ENCODE results near the gene PAXX.

Gene PAXX

GRCh38 chr9:137006116-137007003 lies 14.1 kb downstream of the PAXX start:
- no peak for DNase-seq

GRCh38 chr9:137007108-137007815 lies 15.0 kb downstream of the PAXX start:
- no peak for DNase-seq

- DNase-seq = no peak
Measured at GRCh38 chr9:137007816-137008270, 15.6 kb downstream of the PAXX start.

- no peak for DNase-seq
Measured at GRCh38 chr9:137008312-137008711, 16.1 kb downstream of the PAXX start.

DNA sequence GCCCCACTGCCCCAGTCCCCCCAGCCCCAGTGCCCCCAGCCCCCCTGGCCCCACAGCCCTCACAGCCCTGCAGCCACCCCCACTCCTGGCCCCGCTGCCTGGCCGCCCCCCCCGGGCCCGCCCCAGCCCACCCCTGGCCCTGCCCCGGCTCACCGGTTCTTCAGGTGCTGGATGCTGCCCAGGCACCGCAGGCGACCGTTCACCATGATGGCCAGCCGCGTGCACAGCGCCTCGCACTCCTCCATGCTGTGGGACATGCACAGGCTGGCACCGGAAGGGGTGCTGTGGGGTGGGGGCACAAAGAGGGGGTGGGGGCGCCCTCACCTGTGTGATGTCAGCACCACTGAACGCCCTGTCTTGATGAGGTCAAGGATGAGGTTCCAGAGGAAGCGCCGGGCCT lies 17.0 kb downstream of the PAXX start:
- DNase-seq = no peak

GRCh38 chr9:137009938-137010732 lies 17.9 kb downstream of the PAXX start:
- DNase-seq = no peak

- no peak for DNase-seq
Measured at GRCh38 chr9:137011156-137011555, 18.9 kb downstream of the PAXX start.

DNA sequence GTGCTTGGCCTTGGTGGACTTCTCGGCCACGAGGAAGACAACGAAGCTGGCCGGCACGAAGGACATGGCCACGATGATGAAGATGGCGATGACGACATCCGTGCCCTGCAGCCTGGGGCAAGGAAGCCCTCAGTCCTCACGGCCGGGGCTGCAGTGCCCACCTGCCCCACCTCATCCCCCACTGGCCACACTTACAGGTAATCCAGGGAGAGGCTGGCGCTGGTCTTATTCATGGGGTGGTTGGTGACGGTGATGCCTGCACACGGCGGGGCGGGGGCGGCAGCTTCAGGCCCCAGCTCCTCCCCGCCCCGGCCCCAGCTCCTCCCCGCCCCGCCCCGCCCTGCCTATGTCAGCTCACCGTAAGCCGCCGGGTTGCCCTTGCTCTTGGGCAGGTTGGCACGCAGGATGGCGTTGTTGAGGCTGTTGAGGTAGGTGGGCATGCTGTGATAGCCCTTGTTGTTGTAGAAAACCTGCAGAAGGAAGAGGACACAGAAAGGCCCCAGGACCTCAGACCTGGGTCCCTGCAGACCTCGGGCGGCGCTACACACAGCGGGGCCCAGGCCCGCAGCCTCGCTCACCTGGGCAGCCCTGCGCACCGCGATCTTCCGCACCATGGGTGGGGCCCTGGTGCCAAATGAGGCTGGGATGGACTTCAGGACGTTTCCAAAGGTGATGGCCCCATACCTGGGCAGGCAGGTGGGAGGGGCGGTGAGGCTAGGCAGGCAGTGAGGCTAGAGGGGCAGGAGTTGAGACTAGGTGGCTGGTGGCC lies 19.9 kb downstream of the PAXX start:
- no peak for DNase-seq

DNA sequence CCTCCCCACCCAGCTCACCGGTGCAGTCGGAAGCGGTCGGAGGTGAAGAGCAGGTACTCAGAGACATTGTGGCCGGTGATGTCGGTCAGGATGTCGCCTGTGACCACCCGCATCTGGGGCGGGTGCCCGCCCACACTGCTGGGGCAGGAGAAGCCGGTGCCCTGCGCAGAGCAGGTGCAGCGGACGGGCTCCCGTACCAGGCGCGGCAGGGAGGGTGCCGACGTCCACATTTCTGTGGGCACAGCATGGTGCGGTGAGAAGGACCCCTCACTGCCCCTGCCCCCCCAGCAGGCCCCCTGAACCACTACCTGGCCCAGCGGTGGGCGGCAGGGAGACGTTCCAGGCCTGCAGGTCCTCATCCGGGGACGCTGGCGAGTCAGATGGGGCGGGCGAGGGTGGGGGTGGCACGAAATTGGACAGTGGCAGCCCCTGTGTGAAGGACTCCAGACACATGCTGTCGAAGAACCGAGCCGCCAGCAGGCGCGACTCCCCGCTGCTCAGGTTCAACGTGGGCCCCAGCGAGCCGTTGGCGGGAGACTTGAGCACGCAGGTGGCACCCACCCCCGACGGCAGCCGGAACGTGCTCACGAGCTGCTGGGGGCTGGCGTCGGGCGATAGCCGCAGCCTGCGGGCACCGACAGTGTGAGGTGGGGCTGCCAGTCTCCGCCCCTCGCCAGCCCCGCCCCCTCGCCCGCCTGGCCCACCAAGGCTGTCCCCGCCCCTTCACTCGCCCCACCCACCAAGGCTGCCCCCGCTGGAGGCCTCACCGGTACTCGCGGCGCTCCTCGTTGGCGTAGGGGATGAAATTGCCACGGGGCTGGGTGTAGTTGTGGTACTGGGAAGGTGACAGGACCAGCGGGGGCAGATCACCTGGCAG lies 20.7 kb downstream of the PAXX start:
- DNase-seq = no peak

GRCh38 chr9:137013571-137013940 lies 21.3 kb downstream of the PAXX start:
- DNase-seq = no peak

DNA sequence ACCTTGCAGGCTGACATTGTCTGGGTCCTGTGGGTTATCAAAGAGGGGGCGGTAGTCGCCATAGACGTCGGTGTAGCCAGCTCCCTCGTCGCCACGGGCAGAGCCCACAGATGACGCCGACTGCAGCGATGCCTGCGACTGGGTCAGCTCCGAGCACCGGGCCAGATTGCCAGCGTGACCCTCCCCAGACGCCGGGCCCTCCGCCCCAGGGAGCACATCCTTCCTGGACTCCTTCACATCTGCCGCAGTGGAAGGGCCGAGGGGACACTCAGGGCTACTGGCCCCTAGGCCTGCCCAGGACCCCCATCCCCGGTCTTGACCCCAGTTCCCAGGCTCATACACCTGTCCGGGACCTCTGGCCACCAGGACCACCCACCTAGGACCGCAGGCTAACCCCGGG lies 21.9 kb downstream of the PAXX start:
- DNase-seq = no peak

DNA sequence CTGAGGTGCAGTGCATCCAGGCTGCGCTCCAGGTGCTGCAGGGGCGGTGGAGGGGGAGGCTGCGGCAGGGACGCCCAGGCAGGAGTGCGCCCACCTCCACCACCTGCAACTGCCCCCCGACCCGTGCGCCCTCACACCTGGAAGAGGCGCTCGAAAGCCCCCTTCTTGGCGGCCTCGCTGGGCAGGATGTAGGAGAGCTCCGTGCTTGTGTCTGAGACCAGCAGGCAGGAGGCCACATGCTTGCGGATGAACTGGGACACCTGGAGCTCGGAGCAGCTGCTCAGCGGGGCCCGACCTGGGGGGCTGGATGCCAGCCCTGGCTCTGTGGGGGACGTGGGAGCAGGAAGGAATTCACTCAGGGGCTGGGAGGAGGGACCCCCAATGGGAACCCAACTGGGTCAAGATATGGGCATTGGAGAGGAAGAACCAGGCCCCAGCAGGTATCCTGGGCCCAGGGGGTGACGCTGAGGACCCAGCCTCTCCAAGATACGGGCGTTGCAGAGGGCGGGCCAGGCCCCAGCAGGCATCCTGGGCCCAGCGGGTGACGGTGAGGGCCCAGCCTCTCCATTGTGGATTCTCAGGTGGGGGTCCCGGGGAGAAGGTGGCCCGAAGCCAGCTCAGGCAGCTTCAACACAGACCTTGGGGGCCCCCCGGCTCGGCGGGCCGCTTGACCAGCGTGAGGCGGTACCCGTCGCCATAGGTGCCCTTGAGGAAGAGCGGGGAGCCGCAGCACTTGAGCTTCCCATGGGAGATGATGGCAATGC lies 22.7 kb downstream of the PAXX start:
- DNase-seq = no peak

DNA sequence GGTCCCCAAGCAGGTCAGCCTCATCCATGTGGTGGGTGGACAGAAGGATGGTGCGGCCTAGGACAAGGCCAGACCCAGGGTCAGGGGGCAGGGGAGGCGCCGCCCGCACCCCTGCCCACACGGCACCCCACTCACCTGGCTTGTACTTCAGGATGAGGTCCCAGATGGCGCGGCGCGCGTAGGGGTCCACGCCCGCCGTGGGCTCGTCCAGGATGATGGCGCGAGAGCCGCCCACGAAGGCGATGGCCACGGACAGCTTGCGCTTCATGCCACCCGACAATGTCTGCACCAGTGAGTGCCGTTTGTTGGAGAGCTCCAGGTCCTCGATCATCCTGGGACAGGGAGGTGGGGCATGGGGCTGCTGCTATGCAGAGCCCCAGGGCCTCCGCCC lies 23.3 kb downstream of the PAXX start:
- no peak for DNase-seq

- DNase-seq = no peak
Measured at GRCh38 chr9:137015976-137016375, 23.8 kb downstream of the PAXX start.

DNA sequence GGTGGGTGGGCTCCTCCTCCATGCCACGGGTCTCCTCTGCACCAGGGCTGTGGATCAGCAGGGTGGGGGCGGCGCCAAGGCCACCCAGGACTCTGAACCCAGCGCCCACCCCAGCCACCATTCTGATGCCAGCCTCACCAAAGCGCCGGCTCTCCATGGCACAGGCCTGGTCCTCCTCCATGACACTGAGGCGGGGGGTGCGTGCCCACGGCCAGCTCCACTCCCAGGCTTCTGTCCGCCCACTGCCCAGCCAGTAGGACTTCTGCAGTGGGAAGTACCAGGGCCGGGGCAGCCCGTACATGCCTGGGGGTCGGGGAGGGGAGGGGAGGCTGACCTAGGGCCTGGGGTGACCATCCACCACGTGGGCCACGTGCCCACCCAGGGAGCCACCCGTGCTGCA lies 24.2 kb downstream of the PAXX start:
- no peak for DNase-seq

DNA sequence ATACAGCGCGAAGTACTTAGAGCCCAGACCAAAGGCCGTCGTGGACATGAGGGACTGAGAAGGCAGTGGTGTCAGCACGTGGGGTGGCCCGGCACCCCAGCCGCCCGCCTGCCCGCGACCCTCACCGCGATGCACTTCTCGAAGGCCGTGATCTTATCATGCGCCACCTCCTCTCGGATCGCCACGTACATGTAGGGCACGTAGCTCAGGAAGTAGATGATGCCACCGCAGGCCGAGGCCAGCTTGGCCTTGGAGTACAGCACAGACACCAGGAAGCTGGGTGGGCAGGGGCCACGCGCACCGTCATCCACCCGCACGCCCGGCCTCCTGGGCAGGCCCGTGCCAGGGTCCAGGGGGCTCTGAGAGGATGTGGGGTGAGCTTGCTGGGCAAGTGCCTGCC lies 24.8 kb downstream of the PAXX start:
- no peak for DNase-seq

DNA sequence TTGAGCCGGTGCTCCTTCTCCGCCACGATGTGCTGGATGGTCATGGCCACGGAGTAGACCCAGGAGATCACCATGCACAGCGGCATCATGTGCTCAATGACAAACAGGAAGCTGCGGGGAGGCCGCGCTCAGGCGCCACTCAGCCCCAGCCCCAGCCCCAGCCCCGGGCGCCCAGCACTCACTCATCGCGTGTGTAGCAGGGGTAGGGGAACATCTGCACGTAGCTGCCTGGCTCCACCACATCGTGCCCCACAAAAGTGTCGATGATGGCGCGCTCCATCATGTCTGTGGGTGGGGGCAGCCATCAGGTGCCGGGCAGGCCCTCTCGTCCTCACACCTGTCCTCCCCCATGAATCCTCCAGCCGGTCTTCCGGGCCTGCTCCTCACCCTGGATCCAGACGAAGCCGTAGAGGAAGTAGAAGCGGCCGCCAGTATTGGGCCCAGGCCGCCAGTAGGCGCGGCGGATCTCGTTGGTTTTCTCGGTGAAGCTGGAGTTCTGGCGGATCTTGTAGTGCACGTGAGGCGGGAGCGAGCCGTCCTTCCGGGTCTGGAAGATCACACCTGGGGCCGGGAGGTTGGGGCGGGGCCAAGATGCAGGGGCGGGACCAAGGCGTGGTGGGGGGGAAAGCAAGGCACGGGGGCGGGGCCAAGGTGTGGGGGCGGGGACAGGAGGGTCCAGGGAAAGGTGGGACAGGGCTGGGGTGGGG lies 25.7 kb downstream of the PAXX start:
- DNase-seq = no peak

DNA sequence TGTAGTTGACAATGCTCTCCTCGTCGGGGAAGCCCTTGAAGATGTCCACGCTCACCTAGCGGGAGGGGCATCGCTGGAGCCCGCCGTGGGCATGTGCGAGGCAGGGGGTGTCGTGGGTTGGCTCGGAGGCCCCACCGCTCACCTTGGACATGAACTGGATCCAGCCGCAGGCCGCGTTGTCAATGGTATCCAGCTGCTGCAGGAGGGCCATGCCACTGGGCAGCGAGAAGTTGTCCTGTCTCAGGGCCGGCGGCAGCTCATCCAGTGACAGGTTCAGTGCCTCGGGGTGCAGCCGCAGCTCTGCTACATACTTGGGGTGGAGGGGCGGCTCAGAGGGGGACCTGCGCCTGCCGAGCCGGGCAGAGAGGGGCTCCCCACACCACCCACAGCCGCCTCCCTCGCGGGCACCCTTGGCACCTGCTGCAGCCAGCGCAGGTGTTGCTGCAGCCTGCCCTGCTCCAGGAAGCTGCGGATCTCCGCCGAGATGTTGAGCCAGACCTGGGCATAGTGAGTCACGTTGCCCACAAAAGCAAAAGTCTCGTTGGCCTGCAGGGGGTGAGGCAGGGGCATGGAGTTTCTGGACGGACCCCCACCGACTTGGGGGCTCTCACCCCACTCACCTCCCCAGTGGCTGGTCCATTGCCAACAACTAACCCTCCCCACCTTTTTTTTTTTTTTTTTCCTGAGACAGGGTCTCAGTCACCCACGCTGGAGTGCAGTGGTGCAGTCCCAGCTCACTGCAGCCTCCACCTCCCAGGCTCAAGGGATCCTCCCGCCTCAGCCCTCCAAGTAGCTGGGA lies 26.7 kb downstream of the PAXX start:
- DNase-seq = no peak
